Stimulated activated CD8-positive, alpha-beta memory T cell treated with anti-CD3 and anti-CD28 coated beads, Interleukin-15, amount 100 ng/mL, for 4 hours (primary cell): ENCODE measurements around the gene TBXAS1.

Source experiments
- DNase-seq, 2 donors: peaks; one replicate each; pipeline ENCODE4 v3.0.0-alpha.2; 2020; ENCODE audit warnings: low read depth in 2 of 2

TBXAS1 gene

GRCh38 chr7:139976838-139977656 lies 148.0 kb downstream of the TBXAS1 start:
- no peak for DNase-seq

- no peak for DNase-seq
These were observed 152.4 kb downstream of the TBXAS1 start for GRCh38 chr7:139981511-139981895.

DNA sequence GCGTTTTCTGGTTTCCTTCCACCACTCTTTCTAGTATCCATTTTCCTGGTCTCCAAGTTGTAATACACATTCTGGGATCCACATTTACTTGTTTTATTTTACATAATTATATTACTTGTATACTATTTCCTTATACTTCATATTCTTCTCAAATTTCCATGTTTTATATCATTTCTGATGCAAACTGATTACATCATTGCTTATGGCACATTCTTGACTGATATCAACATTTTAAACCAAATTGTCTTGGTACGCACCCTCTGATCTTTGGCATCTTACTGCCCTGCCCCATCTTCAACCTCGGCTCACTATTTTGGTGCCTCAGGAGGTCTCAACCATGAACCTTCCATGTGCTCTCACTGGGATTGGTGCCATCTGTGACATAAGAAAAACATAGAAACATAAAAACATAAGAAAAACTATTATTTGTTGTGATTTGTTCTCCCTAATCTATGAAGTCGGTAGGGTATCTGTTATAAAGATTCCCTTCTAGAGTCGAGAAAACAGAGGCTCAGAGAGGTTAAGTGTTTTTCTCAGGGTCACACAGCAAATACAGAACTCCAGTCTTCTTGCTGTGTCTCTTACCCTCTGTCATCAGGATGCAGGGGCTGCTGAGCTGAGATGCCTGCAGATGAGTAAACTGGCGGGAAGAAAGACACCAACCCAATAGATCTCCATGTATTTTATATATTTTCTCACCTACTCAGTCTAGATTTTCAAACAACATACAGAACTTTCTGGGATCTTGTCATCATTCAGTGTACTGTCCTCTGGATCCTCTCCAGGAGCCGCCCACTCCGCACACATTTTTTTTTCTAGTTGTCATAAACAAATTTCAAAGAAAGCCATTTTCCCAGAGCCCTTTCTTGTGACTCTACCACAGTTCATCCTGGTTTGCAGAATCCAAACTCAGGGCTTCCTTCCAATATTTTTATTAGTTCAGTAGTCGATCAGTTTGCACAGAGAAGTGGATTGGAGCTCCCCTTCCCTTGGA lies 154.2 kb downstream of the TBXAS1 start:
- DNase-seq: no peak

DNA sequence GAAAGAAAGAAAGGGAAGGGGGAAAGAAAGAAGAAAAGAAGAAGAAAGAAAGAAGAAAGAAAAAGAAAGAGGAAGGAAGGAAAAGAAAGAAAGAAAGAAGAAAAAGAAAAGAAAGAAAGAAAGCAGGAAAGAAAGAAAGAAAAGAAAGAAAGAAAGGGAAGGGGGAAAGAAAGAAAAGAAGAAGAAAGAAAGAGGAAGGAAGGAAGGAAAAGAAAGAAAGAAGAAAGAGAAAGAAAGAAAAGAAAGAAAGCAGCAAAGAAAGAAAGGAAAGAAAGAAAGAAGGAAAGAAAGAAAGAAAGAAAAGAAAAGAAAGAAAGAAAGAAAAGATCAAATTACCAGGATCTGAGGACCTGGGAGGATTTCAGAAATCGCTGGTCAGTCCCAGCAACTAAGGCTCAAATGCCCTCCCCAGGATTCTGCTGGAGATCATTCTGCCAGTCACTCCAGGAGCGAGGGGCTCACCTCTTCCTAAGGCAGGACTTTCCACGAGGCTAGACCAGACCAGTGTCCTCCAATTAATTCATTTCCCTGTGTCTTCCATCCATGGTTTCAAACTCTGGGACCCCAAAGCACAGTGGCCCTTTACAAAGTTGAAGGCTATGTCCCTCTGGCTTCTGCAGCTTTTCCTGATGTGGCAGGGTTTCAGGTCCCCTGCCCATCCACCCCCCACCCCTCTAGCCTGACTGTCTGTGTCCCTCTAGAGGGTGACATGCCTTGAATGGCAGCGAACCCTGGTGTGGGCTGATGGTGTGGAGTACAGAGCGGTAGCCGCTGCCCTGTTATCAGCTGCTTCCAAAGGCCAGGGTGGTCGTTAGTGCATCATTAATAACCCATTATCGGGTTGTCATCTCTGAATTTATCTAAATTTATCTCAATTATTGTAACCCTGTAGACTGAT lies 155.8 kb downstream of the TBXAS1 start:
- DNase-seq: no peak

DNA sequence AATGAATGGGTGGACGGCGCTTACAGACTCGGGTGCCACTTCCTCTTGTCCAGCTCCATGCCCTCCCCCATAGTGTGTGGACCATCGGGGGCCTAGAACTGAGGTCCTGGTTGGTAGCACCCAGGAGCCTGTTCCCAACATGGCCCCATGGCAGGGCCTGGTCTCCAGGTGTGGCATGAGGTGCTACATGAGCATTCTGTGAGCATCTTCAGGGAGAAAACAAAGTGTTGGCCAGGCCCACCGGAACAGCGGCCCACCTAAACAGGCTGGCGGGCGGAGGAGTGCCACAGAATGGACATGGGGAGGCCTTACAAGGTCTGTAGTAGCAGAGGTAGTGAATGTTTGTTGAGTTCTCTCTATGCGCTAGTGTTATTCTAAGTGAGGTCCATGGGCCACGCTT lies 156.7 kb downstream of the TBXAS1 start:
- no peak for DNase-seq

GRCh38 chr7:139987691-139988516 lies 158.8 kb downstream of the TBXAS1 start:
- DNase-seq: no peak

DNA sequence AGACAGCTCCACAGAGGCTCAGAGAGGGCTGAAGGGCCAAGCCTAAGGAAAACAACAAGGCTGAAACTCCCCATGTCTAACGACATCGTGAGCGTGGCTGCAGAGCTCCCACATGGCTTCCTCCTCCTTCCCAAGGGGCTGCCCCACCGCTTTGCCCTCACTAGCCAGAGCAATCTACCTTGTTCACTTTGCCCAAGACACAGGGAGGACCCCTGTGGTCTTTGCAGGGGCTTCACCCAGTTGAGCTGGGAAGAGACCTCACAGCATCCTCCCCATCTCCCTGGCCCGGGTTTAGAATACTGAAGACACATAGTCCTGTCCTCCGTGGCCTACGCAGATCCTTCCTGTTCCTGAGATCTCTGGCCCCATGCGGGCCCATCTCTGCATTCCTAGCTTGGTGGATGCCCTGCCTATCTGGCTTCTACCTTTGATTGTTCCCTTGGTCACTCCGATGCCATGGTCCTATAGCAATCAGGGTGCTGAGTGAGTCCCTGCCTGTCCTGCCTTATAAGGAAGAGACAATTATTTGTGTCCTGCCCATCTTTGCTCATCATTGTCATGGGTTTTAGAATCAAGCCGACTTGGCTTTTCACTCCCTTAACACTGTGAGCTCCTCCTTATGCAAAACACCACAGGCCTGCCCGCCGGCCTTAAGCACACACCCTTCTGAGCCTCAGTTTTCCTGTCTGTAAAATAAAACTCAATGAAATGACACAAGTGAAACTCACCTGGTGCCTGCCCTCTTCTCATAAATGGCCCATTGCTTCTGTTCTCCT lies 160.5 kb downstream of the TBXAS1 start:
- DNase-seq: no peak

DNA sequence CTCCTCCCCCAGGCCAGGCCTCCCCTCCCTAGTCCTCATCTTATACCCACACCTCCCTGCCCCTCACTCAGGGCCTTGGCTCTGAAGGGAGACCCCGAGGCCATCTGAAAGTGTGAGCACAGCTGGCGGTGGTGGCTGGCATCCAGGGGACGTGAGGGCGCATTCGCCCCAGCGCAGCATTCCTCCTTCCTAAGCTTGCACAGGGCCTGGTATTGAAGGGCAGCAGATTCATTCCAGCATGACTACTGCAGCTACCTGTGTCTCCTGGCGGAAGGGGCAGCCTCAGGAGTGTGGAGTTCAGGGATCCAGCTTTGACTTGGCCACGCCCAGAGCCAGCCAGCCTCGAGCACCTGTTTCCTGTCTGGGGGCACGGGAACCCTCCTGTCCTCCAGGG lies 161.1 kb downstream of the TBXAS1 start:
- no peak for DNase-seq

DNA sequence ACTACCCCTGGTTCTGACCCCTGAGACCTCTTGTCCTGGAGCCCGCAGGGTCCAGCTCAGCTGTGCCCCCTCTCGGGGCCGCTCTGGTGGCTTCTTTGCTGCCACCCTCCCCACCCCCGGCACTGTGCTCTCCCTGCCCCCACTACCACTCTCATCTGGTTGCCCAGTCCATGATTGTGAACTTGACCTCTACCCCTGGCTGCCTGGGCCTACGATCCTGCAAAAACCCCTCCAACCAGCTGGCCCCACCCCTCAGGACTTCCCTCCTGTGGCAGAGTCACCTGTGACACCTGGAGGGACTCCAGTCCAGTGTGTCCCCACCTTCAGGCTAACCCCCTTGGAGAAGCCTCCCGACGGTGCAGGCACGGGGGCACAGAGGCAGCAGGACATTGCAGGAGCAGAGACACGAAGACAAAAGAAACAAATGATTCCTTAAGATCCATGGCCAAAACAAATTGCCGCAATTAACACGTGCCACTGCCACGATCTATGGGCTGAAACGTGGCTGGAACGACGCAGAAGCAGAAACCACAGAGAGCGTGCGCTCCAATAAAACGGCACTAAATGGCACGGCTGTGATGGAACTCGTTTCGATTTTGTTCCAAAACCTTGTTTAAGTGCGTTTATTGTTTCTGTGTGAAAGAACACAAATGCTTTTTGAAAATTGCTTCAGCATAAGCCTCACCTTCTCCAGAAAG lies 161.7 kb downstream of the TBXAS1 start:
- DNase-seq: no peak

- DNase-seq: no peak
These were observed 162.2 kb downstream of the TBXAS1 start for GRCh38 chr7:139991269-139991666.

DNA sequence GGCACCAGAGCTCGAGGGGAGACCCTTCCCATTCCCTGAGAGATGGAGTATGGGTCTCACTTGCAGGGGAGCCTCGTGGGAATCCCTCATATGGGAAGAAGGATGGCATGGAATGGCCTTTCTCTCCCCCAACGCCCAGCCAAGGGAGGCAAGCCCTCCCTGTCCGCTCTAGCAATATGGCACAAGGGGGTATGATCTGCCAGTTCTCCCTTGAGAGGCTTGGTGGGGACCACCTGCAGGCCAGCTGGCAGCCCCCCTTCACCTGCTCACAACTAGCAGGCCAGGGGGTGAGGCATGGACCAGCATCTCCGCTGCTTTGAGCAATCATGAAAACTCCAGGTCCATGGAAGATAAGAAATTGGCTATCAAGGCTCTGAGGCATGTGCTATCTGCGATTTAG lies 162.8 kb downstream of the TBXAS1 start:
- no peak for DNase-seq

- DNase-seq: no peak
These were observed 163.4 kb downstream of the TBXAS1 start for GRCh38 chr7:139992353-139993044.

DNA sequence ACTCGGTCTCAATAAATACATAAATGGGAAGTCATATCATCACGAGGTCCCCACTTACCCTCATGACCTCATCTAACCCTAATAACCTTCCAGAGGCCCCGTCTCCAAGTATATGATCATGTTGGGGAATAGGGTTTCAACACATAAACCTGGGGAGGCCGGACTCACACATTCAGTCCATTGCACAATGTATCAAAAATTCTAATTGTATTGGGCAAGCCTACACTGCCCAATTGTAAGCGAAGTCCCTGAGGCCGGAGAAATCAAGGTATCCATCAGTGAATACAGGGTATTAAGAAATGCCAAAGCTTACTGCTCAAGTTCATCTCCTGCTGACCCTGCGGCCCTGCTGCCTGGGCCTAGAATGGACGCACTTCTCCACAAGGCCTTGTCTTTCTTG lies 164.1 kb downstream of the TBXAS1 start:
- DNase-seq: no peak

- no peak for DNase-seq
These were observed 164.5 kb downstream of the TBXAS1 start for GRCh38 chr7:139993592-139993991.

DNA sequence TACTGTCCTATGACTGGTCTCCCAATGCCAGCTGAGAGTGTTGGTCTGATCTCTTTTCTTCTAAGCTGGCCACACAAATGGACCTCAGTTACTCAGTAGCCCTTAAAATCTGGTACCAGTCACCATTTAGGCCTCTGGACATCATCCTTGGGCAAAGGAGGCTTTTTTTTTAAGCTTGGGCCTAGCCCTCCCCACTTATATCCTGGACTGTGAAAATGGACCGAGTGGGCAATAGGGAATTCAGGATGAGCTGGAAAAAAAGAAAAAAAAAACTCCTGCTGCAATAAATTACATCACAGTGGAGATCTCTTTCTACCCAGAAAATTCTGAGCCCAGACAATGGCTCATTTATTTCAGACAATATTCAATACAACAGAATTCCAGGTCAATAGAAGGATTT lies 165.3 kb downstream of the TBXAS1 start:
- no peak for DNase-seq

- DNase-seq: no peak
These were observed 166.2 kb downstream of the TBXAS1 start for GRCh38 chr7:139995017-139995915.

GRCh38 chr7:139998572-139998971 lies 169.5 kb downstream of the TBXAS1 start:
- no peak for DNase-seq

DNA sequence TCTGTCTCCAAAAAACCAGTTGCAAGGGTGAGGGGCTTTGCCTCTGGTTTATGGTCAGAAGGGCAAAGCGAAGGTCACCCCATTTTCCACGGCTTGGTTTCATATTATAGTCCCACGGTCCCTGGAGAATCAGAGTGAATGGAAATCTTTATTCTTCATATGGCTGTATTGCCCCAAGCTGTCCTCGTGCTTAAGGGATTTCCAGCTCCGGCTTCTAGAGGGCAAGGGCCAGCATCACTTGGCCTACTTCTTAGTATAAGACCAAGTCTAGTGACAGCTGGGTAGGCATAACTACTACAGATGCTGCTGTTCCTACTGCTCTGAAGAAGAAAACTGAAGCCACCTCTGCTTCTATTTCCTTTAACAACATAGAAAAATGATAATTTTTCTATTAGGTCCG lies 170.5 kb downstream of the TBXAS1 start:
- no peak for DNase-seq
